GDM1 (cell line): Measurements from ENCODE around the gene APBB2.
"Not testable (repeated sequence)": the region's sequence is repeated elsewhere in the genome, so short reads cannot be mapped to it uniquely, and the experiment has no call there.

Experiments used
- DNase-seq: peaks from one replicate; lab custom pipeline; 2025; lab: John Stamatoyannopoulos, UW

Gene APBB2

DNA sequence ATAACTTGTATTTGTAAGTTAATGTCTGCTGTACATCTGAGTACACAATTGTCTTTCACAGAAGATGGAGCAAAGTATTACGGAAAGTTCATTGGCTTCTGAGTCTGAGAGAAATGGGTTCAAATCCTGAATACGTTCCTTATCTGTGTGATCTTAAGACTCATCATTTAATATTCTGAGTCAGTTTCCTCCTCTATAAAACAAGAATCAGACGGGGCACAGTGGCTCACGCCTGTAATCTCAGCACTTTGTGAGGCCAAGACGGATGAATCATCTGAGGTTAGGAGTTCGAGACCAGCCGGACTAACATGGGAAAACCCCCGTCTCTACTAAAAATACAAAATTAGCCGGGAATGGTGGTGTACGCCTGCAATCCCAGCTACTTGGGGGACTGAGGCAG lies 57.8 kb downstream of the APBB2 start:
- no peak for DNase-seq

DNA sequence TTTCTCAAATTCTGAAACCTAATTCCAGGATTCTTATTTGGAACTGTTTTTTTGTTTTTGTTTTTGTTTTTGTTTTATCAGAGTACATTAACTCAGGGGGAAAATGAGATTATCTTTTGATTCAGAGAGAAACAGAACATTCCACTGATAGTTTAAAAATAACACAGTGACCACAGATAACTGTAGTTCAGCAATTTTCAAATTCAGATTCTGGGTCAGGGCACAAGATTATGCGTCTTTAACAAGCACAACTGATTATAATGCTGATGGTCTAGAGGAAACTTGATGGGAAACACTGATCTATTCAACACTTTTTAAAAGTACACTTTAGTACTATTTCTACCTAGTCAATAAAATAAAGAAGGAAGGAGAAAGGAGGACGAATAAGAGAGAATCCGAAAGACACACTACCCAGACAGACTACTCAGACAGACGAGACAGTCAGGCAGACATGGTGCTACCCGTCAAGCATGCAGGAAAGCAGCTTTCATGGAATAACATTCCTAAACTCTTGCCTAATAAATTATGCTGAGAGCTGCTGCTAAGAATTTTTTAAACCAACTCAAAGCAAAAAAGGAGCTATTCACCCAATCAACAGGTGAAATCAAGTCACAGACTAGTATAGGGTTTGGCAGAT lies 59.0 kb downstream of the APBB2 start:
- DNase-seq = no peak

DNA sequence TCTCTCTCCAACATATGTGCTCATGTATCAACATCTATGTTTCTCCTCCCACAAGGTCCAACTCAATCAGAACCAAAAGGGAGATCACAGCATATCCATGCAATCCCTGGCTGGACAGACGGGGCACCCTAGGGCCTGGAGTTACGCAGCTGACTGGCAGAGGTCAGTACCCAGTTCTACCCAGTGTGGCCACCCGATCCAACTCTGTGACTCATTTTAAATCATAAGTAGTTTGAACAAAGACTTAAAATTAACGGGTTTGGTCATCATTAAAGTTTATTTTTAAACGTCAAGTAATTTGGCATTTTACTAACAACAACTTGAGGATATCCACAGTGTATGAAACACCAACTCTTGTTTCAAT lies 59.5 kb downstream of the APBB2 start:
- DNase-seq = no peak

DNA sequence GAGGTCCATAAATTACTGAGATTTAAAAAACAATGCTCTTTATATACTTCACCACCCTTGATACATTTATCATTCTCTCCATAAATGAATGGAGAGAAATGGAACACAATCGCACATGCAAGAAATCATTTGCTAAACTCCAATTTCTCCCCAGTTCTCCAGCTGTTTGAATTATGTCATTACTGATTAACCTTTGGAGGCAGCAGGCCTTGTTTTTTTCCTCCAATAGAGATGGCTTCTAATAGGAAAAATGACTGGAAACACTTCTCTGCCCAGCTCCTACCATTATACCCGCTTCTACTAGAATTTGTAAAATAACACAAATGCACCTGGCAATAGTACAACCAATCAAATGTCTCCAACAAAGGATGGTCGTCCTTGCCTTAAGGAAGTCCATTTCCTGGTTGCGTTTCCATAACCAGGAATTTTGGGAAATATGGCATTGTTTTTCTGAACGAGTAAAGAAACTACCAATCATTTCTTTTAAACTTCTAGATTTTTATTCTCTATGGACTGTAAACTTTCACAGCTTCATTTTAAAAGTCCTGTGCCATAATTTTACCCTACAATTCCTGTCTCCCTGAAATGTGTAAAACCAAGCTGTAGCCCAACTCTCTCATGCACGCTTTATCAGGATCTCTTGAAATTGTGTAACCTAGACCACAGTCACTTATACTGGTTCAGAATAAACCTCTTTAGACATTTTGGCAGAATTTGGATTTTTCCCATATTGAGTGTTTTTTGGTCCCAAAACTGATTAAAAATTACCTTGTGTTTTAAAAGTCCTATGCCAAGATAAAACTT lies 60.1 kb downstream of the APBB2 start:
- DNase-seq = no peak

DNA sequence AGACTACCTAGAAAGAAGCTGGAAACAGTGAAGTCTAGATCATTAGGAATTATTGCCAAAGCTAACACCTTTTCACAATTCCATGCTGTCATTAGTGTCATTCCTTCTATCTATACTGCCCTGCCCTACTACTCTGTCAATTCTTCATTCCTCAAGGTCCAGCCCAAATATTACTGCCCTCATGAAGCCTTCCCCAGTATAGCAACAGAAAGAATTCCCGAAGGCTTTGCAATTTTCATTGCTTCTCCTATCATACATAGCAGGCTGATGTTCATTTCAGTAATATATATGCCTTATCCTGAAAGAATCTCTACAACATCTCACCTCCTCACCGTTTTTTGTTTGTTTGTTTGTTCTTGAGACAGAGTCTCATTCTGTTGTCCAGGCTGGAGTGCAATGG lies 63.9 kb downstream of the APBB2 start:
- no peak for DNase-seq

DNA sequence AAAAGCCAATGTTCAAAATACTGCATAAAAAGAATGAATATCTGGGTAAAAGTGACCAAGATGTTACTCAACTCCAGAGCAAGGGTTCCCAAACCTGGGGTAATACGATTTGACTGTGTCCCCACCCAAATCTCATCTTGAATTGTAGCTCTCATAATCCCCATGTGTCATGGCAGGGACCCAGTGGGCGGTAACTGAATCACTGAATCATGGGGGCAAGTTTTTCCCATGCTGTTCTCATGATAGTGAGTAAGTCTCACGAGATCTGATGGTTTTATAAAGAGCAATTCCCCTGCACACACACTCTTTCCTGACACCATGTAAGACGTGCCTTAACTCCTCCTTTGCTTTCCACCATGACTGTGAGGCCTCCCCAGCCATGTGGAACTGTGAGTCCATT lies 64.8 kb downstream of the APBB2 start:
- not testable (repeated sequence) for DNase-seq

DNA sequence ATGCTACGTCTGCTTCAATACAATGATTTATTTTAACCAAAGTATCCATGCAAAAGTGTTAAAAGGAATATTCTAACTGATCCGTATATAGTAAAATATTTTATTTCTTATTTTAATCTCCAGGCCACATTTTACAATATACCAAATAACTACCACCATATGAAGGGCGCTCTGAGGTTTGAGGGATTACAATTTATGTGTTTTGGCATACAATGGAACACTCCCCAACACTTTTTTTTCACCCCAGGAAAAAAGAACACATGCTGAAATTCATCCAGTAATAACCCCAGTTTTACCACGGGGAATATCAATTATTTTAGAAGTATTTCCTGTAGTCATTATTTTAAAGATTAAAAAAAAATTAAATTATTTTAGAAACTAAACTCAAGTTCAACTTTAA lies 65.4 kb downstream of the APBB2 start:
- no peak for DNase-seq

DNA sequence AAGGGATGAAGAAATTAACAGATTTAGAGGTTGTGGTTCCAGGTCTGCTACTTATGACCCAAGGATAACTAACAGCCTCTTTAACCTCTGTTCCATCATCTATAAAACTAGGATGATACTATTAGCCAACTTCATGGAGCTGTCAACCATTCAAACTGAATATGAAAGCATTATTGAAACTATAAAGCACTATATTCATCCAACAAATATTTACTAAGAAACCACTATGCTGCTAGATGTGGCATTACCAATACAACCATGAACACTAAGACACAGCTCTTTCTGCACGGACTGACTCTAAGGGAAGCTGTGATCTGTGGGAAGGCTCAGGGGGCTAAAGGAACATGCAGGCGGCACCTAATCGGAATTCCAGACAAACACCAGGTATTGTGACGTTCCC lies 66.0 kb downstream of the APBB2 start:
- no peak for DNase-seq

DNA sequence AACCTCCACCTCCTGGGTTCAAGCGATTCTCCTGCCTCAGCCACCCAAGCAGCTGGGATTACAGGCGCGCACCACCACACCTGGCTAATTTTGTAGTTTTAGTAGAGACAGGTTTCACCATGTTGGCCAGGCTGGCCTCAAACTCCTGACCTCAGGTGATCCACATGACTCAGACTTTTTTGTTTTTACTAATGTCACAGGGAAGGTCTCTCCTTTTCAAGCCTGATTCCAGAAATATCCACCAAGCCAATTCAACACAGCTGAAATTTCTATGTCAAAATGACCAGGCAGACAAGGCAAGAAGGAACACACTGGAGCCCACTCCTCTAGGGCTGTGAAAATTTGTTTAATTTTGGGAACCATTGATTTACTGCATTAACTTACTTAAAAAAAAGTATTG lies 66.8 kb downstream of the APBB2 start:
- not testable (repeated sequence) for DNase-seq

DNA sequence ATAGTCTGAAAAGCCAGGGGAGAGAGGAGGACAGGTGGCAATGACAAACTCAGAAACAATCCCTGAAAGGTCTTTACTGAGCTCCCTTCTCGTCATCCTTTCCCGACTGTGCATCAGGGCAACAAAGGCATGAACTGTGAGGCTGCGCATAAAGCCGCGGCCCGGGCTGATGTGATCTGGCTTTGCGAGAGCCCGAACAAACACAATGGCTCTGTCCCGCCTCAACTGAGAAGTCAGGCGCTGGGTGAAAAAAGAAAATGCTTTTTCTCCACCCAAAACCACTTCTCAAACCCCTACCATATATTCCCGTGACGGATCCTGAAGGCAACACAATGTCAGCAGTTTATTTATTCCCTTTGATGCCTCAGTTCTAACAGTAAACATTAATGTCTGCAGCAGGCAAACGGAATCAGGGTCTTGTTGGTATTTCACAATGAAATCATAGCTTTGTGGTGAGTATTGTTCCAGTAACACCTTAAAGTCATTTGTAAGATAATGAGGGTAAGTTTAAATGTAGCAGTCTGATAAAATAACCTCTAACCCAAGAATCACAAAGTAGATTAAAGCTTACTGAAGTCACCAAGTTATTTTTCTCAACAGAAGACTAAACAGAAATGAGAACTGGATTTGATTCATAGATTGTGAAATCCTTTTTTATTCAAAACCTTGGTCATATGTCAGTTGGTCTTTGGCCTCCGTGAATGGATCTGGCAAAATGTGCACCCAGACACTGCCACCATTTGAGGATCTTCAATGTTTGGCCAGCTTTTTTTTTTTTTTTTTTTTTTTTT lies 67.4 kb downstream of the APBB2 start:
- no peak for DNase-seq

DNA sequence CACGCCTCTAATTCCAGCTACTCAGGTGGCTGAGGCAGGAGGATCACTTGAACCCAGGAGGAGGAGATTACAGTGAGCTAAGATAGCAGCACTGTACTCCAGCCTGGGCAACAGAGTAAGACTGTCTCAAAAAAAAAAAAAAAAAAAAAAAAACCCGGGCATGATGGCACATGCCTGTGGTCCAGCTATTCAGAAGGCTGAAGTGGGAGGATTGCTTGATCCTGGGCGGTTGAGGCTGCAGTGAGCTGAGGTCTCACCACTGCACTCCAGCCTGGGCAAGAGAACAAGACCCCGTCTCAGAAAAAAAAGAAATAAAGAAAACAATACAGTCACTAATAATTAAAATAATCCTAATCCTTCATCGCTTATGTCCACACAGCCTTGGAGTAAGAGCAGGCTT lies 68.1 kb downstream of the APBB2 start:
- no peak for DNase-seq

DNA sequence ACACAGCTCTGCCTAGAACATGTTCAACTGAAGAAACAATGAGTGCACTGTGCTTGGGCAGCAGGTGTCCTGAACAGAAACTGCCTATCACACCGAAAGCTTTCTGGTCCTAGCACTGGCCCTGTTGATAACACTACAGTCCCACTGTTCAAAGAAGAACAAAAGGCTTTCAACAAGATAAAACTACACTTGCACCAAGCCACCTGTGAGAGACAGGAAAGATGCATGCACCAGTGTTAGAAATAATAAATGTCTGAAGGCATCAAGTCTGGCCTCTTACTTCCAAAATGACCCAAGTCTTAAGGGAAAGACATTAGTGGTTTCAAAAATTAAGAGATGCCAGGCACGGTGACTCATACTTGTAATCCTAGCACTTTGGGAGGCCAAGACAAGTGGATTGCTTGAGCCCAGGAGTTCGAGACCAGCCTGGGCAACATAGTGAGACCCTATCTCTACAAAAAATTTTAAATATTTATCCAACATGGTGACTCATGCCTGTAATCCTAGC lies 68.7 kb downstream of the APBB2 start:
- DNase-seq = no peak

DNA sequence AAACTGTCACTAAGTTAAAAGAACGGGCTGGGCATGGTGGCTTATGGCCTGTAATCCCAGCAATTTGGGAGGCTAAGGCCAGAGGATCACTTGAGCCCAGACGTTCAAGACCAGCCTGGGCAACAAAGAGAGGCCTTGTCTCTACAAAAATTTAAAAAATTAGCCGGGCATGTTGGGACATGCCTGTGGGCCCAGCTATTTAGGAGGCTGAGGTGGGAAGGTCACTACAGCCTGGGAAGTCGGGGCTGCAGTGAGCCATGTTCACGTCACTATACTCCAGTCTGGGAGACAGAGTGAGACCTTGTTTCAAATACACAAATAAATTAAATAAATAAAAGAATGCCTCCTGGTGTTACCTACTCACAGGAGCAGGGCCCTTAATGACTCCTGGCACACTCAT lies 69.5 kb downstream of the APBB2 start:
- no peak for DNase-seq

DNA sequence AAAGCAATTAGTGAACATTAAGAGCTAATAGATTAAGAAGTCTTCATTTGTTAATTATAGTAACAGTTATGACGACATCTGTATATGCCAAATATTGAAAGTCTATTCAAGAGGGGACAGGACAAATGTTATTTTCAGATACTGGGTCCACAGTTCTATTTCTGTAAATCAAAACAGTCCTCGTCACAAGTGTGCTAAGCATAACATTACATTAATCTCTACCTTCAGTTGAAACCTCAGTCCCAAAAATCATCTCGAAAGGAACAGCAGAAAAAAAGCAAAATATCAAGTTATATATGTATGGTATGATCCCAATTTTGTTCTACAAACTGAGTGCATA lies 70.3 kb downstream of the APBB2 start:
- DNase-seq = no peak

DNA sequence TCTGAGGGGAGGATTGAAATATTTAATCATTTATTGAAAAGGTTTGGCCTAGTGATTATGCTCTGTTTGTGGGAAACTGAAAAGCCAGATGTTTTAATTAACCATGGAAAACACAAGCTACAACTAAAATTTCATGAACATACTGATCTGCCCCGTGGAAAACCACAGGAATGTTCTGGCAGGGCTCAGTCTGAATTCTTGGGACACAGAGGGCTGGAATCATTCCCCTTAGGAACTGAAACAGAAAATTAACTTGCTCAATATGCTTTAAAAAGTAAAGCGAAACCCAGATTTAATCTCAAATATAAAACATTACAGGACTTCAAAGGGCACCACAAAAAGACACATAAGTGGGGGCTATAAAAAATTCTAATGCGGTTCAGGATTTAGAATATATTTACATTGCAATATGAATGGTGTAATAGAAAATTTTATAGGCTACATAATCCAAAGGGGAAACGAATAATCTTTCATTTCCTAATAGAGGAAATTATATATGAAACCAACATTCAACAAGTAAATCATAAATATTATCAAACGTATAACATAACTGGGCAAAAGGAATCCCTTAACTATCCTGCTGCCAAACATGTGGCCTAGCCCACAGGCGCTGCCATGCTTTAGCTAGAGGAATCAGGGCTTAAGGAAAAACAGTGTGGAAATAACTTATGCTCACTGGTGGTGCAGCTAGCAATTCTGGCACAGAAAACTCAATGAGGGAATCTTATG lies 70.9 kb downstream of the APBB2 start:
- DNase-seq = no peak

DNA sequence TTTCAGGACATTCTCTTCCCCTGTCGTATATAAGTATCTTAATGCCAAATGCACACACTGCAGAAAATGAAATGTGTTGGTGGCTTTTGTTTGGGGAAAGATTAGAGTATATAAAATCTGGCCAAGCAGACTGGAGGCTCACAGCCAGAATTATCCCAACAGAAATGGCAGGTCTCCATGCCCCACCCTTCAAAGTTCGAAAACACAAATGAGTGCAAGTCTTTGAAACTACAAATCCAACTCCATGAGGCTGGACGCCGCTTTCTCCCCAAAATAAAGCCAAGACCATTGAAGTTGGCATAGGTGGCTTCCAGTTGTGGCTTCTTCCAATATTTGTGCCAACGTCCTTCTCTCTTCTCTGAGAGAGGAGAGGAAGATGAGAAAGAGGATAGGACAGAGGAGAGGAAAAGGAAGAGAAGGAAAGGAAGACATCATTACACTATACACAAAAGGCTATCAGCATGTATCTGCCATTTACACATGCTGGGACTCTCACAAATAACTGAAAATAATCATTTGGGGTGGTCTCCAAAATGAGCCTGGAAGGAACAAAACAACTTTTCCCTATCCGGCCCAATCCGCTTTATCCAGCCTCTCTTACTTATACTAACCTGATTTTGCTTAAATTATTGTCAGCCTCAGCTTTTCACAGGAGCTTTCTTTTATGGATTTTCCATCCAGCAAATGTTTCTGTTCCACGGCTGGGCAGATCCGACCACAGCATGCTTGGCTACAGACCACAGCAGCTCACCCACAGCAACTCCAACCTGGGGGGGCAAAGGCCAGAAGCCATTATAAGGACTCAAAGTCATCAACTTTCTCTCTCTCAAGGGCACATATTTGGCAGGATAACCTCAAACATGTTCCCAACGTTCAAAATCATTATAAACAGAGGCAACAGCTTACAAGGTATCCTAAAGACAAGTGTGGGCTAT lies 71.7 kb downstream of the APBB2 start:
- DNase-seq = no peak

DNA sequence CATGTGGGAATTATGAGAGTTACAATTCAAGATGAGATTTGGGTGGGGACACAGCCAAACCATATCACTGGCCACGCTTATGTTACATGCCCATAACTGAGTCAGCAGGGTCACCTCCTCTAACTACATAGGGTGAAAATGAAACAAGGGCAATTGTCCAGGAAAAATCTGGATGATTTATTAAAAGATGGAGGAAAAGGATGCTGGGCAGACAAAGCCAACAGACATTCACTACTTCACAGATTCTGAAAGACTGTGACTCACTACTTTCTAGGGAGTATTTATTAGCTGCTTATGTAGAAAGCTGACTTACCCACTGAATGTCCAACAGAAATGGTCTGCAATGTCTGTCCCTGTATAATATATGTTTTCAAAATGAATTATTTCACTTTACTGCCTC lies 72.4 kb downstream of the APBB2 start:
- no peak for DNase-seq

DNA sequence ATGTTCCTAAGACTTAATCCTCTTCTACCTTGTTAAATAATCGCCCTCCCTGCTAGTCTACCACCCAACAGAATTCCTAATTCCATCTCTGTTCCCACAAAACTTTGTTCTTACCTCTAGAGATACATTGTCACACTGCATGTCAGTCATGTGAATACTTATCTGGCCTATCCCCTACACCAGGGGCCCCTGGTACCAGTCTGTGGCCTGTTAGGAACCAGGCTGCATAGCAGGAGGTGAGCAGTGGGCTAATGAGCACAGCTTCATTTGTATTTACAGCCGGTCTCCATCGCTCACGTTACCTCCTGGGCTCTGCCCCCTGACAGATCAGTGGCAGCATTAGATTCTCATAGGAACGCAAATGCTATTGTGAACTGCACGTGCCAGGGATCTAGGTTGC lies 73.9 kb downstream of the APBB2 start:
- no peak for DNase-seq

DNA sequence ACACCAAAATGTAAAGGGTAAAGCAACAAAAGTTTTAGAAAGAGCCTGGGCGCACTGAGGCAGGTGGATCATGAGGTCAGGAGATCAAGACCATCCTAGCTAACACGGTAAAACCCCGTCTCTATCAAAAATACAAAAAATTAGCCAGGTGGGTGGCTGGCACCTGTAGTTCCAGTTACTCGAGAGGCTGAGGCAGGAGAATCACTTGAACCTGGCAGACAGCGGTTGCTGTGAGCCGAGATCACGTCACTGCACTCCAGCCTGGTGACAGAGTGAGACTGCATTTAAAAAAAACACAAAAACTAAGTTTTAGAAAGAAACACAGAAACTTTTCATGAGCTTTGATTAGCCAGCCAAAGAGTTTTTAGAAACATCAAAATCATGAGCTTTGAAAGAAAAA lies 76.5 kb downstream of the APBB2 start:
- no peak for DNase-seq

DNA sequence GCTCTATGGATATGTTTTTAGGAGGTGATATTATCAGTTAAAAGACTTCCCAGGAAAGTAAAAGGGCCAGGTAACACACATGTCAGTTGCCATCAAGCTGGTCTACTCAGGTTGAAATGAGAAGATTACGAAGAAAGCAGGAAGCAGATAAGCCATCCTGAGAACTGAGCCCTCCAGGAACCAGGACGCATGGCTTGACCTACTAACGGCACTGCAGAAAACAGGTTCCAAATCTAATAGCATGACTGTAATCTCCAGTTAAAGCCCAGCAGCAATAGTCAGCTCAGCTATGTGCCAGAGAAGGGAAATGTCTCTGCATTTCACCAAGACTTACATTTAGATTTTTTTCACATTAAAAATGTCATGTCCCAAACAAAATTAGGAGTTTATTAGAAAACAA lies 77.9 kb downstream of the APBB2 start:
- no peak for DNase-seq

DNA sequence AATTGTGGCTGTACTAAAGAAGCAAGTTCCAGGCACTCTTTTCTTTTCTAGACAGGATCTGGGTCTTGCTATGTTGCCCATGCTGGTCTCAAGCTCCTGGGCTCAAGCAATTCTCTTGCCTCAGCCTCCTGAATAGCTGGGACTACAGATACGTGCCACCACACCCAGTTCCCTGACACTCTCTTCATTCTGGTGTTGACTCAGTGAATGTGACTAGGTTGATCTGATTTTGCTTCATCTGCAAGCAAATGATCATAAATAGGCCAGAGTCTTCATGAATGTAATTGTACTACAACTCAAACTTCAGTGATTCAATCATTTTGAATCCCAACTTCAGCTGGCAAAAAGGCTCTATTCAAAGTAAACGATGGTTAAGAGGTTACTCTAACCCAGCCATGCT lies 78.5 kb downstream of the APBB2 start:
- DNase-seq = no peak
